BJ (cell line): Measurements from ENCODE around the gene SPHK1. TPM values are rescaled to one million over a fixed set of nuclear protein-coding genes. Genes with fewer than 3 reads are reported as not detected.

Experiments used
- CTCF ChIA-PET: fragments of 350-600 bp; formaldehyde crosslinking; extraction: SDS; loops from one replicate; lab custom pipeline; 2021; ENCODE audit warnings: antibody characterized with exemption, inconsistent platforms; lab: Yijun Ruan, JAX
- POLR2A ChIA-PET: fragments of 300-600 bp; sonication (Branson Sonifier 250); formaldehyde crosslinking; extraction: SDS; loops from one replicate; lab custom pipeline; 2021; ENCODE audit warnings: antibody characterized with exemption; lab: Charles Lee
- DNase-seq: peaks from one replicate; pipeline ENCODE4 v3.0.0-alpha.2; 2011; ENCODE audit warnings: low read depth
- H3K27me3 ChIP-seq: 2 replicates; pipeline ENCODE4 v1.6.0; 2011; ENCODE audit warnings: low read length; ENCODE audit not compliant: control insufficient read depth, insufficient read depth
- H3K36me3 ChIP-seq: 2 replicates; pipeline ENCODE4 v1.5.1; 2011; ENCODE audit warnings: low read length; ENCODE audit not compliant: control insufficient read depth, insufficient read depth
- H3K4me3 ChIP-seq: 2 replicates; pipeline ENCODE4 v1.5.1; 2011; ENCODE audit warnings: low read depth, mild to moderate bottlenecking, control low read depth, low read length
- CTCF ChIP-seq: IDR thresholded peaks from 2 replicates; pipeline ENCODE4 v1.5.1; 2011; ENCODE audit warnings: low read depth, mild to moderate bottlenecking, control low read depth, inconsistent platforms, low read length, moderate library complexity; ENCODE audit not compliant: insufficient read depth
- polyA plus RNA-seq: library from polyadenylated mRNA; depleted of rRNA; stranded (reverse); fragments of >200 nt; gene quantifications from 2 replicates; pipeline ENCODE4 v1.2.3, GENCODE V29; 2011

Gene SPHK1
- polyA plus RNA-seq, 1 experiment, result 57.8 TPM

- no peak for TF ChIP-seq CTCF
These were observed 42.4 kb downstream of the SPHK1 start for GRCh38 chr17:76426853-76427252.

GRCh38 chr17:76427501-76428231 lies 43.3 kb downstream of the SPHK1 start:
- Histone ChIP-seq H3K4me3 (no peak overlapping the region), H3K36me3 (peaks cover 2% of the 10 kb centered on the region), H3K27me3 (no peaks in the 10 kb centered on the region)
- no peak for DNase-seq
- ChIA-PET POLR2A (no interaction called here), CTCF (interaction anchor here (0.7 to 2.8 kb wide), 5 partner anchors 11 to 31 kb away, joined by 4 to 16 read pairs (median 11); no protein-coding TSS in a partner anchor)
- TF ChIP-seq CTCF, result no peak

More at GRCh38 chr17:76426853-76427252, 42.4 kb downstream of the SPHK1 start:
- DNase-seq, result no peak
- no peak overlapping the region for H3K4me3 ChIP-seq
- H3K36me3 ChIP-seq, result peaks cover 2% of the 10 kb centered on the region
- POLR2A ChIA-PET, result interaction anchor here (0.6 kb wide), 1 partner anchor 1908 kb away, joined by 5 read pairs; no protein-coding TSS in a partner anchor
- CTCF ChIA-PET, result interaction anchor here (0.8 to 2.8 kb wide), 3 partner anchors 9 to 29 kb away, joined by 3 to 16 read pairs (median 12); no protein-coding TSS in a partner anchor
- H3K27me3 ChIP-seq, result no peaks in the 10 kb centered on the region

GRCh38 chr17:76428511-76428910 lies 44.1 kb downstream of the SPHK1 start:
- TF ChIP-seq CTCF, result no peak
- DNase-seq, result no peak
- ChIA-PET POLR2A (no interaction called here), CTCF (interaction anchor here (1.7 to 2.8 kb wide), 3 partner anchors 12 to 31 kb away, joined by 11 to 16 read pairs (median 12); no protein-coding TSS in a partner anchor)
- no peaks in the 10 kb centered on the region for H3K36me3 ChIP-seq
- no peak overlapping the region for H3K4me3 ChIP-seq
- H3K27me3 ChIP-seq, result no peaks in the 10 kb centered on the region

- Histone ChIP-seq H3K4me3 (no peak overlapping the region), H3K27me3 (no peaks in the 10 kb centered on the region), H3K36me3 (no peaks in the 10 kb centered on the region)
- no peak for DNase-seq
- ChIA-PET CTCF (no interaction called here), POLR2A (no interaction called here)
- no peak for TF ChIP-seq CTCF
These were observed 47.1 kb downstream of the SPHK1 start for GRCh38 chr17:76431509-76431908.

- no peak for DNase-seq
These were observed 47.6 kb downstream of the SPHK1 start for GRCh38 chr17:76432004-76432403.

More at GRCh38 chr17:76432004-76432403, 47.6 kb downstream of the SPHK1 start:
- ChIA-PET POLR2A (no interaction called here), CTCF (no interaction called here)
- H3K4me3 ChIP-seq, result no peak overlapping the region
- no peak for TF ChIP-seq CTCF
- H3K36me3 ChIP-seq, result no peaks in the 10 kb centered on the region
- H3K27me3 ChIP-seq, result no peaks in the 10 kb centered on the region
